Measurements from ENCODE around the gene SGO2.

GRCh38 chr2:200618590-200619021 lies 92.6 kb downstream of the SGO2 start:
- TF ChIP-seq POLR2A (IDR thresholded peaks at IDR 0.05) = no peak
- no peak for TF ChIP-seq CTCF (IDR thresholded peaks at IDR 0.05)
